GM12872 (cell line): ENCODE results near the gene FHL5.

ENCODE experiments used
- CTCF ChIP-seq: IDR thresholded peaks from 3 replicates; pipeline ENCODE4 v1.5.1; 2011; ENCODE audit warnings: low read depth, mild to moderate bottlenecking, low read length, moderate library complexity; ENCODE audit not compliant: insufficient read depth

FHL5 gene

GRCh38 chr6:96532399-96532798 is 30.5 kb upstream of the FHL5 start:
- no peak for TF ChIP-seq CTCF

- TF ChIP-seq CTCF = no peak
Observed at GRCh38 chr6:96537726-96538125, 25.2 kb upstream of the FHL5 start.

- peak; percentile 23; the same call in 1 of the 3 replicates for TF ChIP-seq CTCF
Observed at GRCh38 chr6:96542702-96543101, 20.2 kb upstream of the FHL5 start.

- TF ChIP-seq CTCF = no peak
Observed at GRCh38 chr6:96545882-96546281, 17.0 kb upstream of the FHL5 start.

GRCh38 chr6:96547654-96548053 is 15.3 kb upstream of the FHL5 start:
- TF ChIP-seq CTCF = no peak

- no peak for TF ChIP-seq CTCF
Observed at GRCh38 chr6:96554558-96554957, 8.4 kb upstream of the FHL5 start.

GRCh38 chr6:96563853-96564252 is 925 bp downstream of the FHL5 start:
- TF ChIP-seq CTCF = no peak

GRCh38 chr6:96570053-96570452 is 7.1 kb downstream of the FHL5 start:
- no peak for TF ChIP-seq CTCF
